ENCODE results near the gene TXN2.
"Not testable (repeated sequence)": the region's sequence is repeated elsewhere in the genome, so short reads cannot be mapped to it uniquely, and the experiment has no call there.

Gene TXN2

GRCh38 chr22:36455571-36456463, 25.6 kb downstream of the TXN2 start:
- DNase-seq (ENCODE audit: low read depth in 2 of 2), result no peak

- DNase-seq (ENCODE audit: low read depth in 2 of 2), result peak; percentile 95 to 96
Observed at GRCh38 chr22:36454916-36455570, 26.4 kb downstream of the TXN2 start.

- DNase-seq (ENCODE audit: low read depth in 2 of 2), result no peak
Observed at GRCh38 chr22:36453855-36454378, 27.5 kb downstream of the TXN2 start.

GRCh38 chr22:36452978-36453607, 28.3 kb downstream of the TXN2 start:
- not testable (repeated sequence) for DNase-seq (ENCODE audit: low read depth in 2 of 2)

GRCh38 chr22:36452250-36452977, 29.0 kb downstream of the TXN2 start:
- no peak for DNase-seq (ENCODE audit: low read depth in 2 of 2)

- not testable (repeated sequence) for DNase-seq (ENCODE audit: low read depth in 2 of 2)
Observed at GRCh38 chr22:36450923-36451322, 30.5 kb downstream of the TXN2 start.

- no peak for DNase-seq (ENCODE audit: low read depth in 2 of 2)
Observed at GRCh38 chr22:36449596-36450175, 31.8 kb downstream of the TXN2 start.

GRCh38 chr22:36447632-36448031, 33.8 kb downstream of the TXN2 start:
- no peak for DNase-seq (ENCODE audit: low read depth in 2 of 2)

- no peak for DNase-seq (ENCODE audit: low read depth in 2 of 2)
Observed at GRCh38 chr22:36445158-36445668, 36.2 kb downstream of the TXN2 start.

GRCh38 chr22:36443198-36443770, 38.2 kb downstream of the TXN2 start:
- DNase-seq (ENCODE audit: low read depth in 2 of 2), result no peak

- no peak for DNase-seq (ENCODE audit: low read depth in 2 of 2)
Observed at GRCh38 chr22:36442506-36443197, 38.8 kb downstream of the TXN2 start.

- DNase-seq (ENCODE audit: low read depth in 2 of 2), result no peak
Observed at GRCh38 chr22:36440429-36441002, 40.9 kb downstream of the TXN2 start.

- peak in 1 of 2 donors; percentile 28 for DNase-seq (ENCODE audit: low read depth in 2 of 2)
Observed at GRCh38 chr22:36439481-36440271, 41.8 kb downstream of the TXN2 start.

- peak; percentile 45 to 51 for DNase-seq (ENCODE audit: low read depth in 2 of 2)
Observed at GRCh38 chr22:36435516-36436415, 45.7 kb downstream of the TXN2 start.

- no peak for DNase-seq (ENCODE audit: low read depth in 2 of 2)
Observed at GRCh38 chr22:36433318-36434231, 47.9 kb downstream of the TXN2 start.

GRCh38 chr22:36432592-36433317, 48.7 kb downstream of the TXN2 start:
- no peak for DNase-seq (ENCODE audit: low read depth in 2 of 2)

Data from stimulated activated CD8-positive, alpha-beta memory T cell treated with anti-CD3 and anti-CD28 coated beads, Interleukin-15, amount 100 ng/mL, for 48 hours (primary cell).